B cell (primary cell): ENCODE results near the gene NUAK2.

Source experiments
- CTCF ChIP-seq: fragments of 200-600 bp; IDR thresholded peaks from one replicate; pipeline ENCODE4 v1.8.0; 2022; ENCODE audit warnings: antibody characterized with exemption, mild to moderate bottlenecking
- EZH2 ChIP-seq: IDR thresholded peaks from 2 replicates; pipeline ENCODE4 v1.6.1; 2012; ENCODE audit warnings: borderline replicate concordance, low read depth, mild to moderate bottlenecking, moderate library complexity, low read length; ENCODE audit not compliant: insufficient read depth, poor library complexity, severe bottlenecking

- TF ChIP-seq CTCF (no peak), EZH2 (no peak)
Observed at GRCh38 chr1:205263580-205264190, 57.9 kb downstream of the NUAK2 start.
